GM19351 (cell line): Measurements from ENCODE around the gene CLINT1.
"Not testable (repeated sequence)": the region's sequence is repeated elsewhere in the genome, so short reads cannot be mapped to it uniquely, and the experiment has no call there.

Source experiments
- ATAC-seq: cut with Tn5 transposase; IDR thresholded peaks from one replicate; pipeline ENCODE4 v1.9.1; 2021; ENCODE audit warnings: mild to moderate bottlenecking, moderate library complexity; ENCODE audit not compliant: unreplicated experiment

CLINT1 gene

GRCh38 chr5:157864067-157864466 lies 5.1 kb upstream of the CLINT1 start:
- ATAC-seq = no peak

GRCh38 chr5:157862183-157862851 lies 3.4 kb upstream of the CLINT1 start:
- ATAC-seq = no peak

GRCh38 chr5:157860898-157861890 lies 2.2 kb upstream of the CLINT1 start:
- ATAC-seq = peak; percentile 66

GRCh38 chr5:157859227-157859575 lies 256 bp upstream of the CLINT1 start:
- no peak for ATAC-seq

GRCh38 chr5:157857816-157858526 lies 974 bp downstream of the CLINT1 start:
- peak; percentile 24 for ATAC-seq

- no peak for ATAC-seq
These were observed 3.4 kb downstream of the CLINT1 start for GRCh38 chr5:157855404-157855994.

GRCh38 chr5:157853365-157853764 lies 5.6 kb downstream of the CLINT1 start:
- not testable (repeated sequence) for ATAC-seq

- ATAC-seq = no peak
These were observed 12.9 kb downstream of the CLINT1 start for GRCh38 chr5:157845914-157846598.

GRCh38 chr5:157842787-157843186 lies 16.2 kb downstream of the CLINT1 start:
- ATAC-seq = no peak

GRCh38 chr5:157842185-157842584 lies 16.8 kb downstream of the CLINT1 start:
- no peak for ATAC-seq

- ATAC-seq = no peak
These were observed 19.7 kb downstream of the CLINT1 start for GRCh38 chr5:157839157-157839795.

- ATAC-seq = no peak
These were observed 22.7 kb downstream of the CLINT1 start for GRCh38 chr5:157836121-157836753.

GRCh38 chr5:157835041-157835440 lies 23.9 kb downstream of the CLINT1 start:
- ATAC-seq = no peak

- ATAC-seq = no peak
These were observed 29.9 kb downstream of the CLINT1 start for GRCh38 chr5:157828944-157829639.

- peak; percentile 43 for ATAC-seq
These were observed 30.6 kb downstream of the CLINT1 start for GRCh38 chr5:157828105-157828943.

GRCh38 chr5:157827423-157827822 lies 31.5 kb downstream of the CLINT1 start:
- no peak for ATAC-seq

- ATAC-seq = no peak
These were observed 35.3 kb downstream of the CLINT1 start for GRCh38 chr5:157823655-157824054.
